Esophagus squamous epithelium (tissue), 4 donors: ENCODE measurements around the gene TC2N.

Experiments used
- POLR2A ChIP-seq, 4 donors: fragments of 450-650 bp; IDR thresholded peaks; one replicate each; pipeline ENCODE4 v1.6.1; 2017; ENCODE audit warnings: antibody characterized with exemption in 4 of 4, mild to moderate bottlenecking in 4 of 4, moderate library complexity in 3 of 4
- TF ChIP-seq, protein P1 (sequence below), 6 experiments: fragments of 450-650 bp in 4 of 6; fragments of 200-600 bp in 2 of 6; sonication (generic) in 2 of 6; IDR thresholded peaks; one replicate each; pipeline ENCODE4 v1.5.1; 2016 to 2019; ENCODE audit warnings: antibody characterized with exemption in 6 of 6, mild to moderate bottlenecking in 4 of 6, moderate library complexity in 4 of 6

DNA sequence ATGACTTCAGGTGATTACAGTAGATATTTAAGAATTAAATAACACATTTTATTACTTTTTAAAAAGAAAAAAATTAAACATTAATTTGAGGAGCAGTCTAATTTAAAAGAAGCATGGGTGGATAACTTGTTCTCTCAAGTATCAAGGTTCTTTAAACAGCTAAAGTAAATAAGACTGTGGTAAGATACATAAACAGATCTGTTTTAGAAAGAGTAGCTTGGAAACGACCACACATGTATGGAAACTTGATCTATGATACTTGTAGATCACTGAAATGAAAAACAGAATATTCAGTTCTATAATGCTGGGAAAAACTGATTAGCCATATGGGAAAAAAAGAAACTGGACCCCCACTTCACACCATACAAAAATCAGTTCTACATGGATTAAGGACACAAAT lies 36.0 kb downstream of the TC2N start:
- TF ChIP-seq, protein P1, sequence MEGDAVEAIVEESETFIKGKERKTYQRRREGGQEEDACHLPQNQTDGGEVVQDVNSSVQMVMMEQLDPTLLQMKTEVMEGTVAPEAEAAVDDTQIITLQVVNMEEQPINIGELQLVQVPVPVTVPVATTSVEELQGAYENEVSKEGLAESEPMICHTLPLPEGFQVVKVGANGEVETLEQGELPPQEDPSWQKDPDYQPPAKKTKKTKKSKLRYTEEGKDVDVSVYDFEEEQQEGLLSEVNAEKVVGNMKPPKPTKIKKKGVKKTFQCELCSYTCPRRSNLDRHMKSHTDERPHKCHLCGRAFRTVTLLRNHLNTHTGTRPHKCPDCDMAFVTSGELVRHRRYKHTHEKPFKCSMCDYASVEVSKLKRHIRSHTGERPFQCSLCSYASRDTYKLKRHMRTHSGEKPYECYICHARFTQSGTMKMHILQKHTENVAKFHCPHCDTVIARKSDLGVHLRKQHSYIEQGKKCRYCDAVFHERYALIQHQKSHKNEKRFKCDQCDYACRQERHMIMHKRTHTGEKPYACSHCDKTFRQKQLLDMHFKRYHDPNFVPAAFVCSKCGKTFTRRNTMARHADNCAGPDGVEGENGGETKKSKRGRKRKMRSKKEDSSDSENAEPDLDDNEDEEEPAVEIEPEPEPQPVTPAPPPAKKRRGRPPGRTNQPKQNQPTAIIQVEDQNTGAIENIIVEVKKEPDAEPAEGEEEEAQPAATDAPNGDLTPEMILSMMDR (IDR thresholded peaks at IDR 0.05): no peak
- no peak for TF ChIP-seq POLR2A (IDR thresholded peaks at IDR 0.05)
